Measurements from ENCODE around the gene ZNF672.

The ZNF672 gene

DNA sequence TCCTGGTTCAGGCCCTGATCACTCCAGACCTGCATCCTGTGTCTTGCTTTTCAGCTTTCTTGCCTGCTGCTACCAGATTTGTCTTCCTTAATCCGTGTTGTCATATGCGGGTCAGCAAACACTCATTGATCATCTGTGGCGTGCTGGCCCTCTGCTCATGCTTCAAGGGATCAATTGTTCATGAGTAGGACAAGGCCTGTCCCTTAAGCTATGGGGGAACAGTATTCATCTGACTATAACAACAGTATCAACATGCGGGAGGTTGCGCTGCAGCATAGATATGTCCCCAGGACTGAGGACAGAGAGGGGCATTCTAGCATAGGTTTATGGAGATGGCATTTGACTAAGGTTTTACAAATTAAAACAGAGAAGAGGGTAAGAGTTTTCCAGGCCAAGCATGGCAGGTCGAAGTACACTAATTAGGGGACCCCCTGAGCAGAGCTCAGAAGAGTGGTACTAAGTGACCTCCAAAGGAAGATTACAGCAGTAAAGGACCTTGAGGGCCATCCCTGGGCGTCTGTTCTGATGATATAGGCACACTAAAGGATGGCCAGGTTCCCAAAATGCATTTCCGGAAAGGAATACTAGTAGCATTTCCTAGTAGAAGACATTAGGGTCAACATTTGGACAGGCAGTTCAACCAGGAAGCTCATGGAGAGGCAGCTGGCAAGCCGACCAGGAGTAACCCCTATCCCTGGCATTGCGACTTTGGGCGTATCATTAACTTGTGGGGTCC is 811 bp upstream of the ZNF672 start:
- no peak for DNase-seq

DNA sequence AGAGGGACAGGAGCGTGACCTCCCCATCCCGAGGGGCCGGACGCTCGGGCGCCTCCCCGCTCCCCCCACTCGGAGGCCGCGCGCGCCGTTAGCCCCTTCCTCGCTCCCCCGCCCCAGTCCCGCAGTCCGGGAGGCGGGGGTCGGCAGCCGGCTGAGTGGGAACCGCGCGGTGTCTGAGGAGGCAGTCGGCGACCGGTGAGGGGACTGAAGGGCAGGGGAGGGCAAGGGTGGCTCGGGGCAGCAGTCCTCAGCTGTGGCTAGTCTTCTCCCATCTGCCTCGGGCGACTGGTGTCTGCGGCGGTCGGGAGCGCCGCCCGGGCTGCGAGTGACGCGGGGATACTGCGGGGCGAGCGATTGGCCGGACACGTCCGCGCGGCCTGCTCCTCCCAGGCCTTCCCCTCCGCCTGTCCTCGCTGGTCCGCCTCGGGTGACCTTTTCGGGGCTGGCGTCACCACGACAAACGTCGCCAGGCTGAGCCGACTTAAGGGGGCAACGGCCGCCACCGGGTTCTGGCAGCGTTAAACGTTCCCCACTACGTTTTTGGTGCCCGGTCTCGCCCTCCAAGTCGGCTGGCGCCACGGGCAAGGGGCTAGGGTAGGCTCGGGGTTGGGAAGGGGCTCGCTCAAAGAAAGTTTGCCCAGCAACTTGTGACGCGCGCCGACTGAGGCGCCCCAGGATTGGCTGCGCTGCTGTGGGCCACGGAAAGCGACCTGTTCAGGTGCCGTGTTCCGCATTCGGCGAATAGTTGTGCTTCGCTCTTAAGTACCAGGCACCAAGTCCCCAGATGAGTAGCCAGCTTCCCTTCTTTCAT is 538 bp downstream of the ZNF672 start:
- peak; percentile 89 for DNase-seq

DNA sequence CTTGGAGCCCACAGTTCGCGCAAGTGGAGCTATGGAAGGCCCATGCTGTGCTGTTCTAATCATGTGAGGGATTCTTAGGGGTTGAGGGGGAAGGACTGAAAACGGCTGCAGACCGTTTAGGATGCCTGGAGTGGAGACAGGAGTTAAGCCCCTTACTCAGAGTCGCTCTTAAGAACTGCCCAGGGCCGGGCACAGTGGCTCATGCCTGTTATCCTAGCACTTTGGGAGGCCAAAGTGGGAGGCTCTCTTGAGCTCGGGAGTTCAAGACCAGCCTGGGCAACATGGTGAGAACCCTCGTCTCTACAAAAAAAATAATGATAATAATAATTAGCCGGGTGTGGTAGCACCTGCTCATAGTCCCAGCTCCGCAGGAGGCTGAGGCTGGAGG is 1.1 kb downstream of the ZNF672 start:
- DNase-seq = no peak

DNA sequence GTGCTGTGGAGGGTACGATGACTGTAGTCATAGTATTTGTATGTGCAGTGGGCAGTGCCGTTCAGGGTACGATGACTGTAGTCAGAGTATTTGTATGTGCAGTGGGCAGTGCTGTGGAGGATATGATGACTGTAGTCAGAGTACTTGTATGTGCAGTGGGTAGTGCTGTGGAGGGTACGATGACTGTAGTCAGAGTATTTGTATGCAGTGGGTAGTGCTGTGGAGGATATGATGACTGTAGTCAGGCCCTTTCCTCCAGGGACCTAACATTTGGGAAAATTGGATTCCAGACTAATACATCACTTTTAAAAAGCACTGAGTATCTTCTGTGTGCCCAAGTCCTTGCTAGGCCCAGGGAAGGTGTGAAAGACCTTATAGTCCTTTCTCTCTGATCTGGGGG is 2.9 kb downstream of the ZNF672 start:
- no peak for DNase-seq

DNA sequence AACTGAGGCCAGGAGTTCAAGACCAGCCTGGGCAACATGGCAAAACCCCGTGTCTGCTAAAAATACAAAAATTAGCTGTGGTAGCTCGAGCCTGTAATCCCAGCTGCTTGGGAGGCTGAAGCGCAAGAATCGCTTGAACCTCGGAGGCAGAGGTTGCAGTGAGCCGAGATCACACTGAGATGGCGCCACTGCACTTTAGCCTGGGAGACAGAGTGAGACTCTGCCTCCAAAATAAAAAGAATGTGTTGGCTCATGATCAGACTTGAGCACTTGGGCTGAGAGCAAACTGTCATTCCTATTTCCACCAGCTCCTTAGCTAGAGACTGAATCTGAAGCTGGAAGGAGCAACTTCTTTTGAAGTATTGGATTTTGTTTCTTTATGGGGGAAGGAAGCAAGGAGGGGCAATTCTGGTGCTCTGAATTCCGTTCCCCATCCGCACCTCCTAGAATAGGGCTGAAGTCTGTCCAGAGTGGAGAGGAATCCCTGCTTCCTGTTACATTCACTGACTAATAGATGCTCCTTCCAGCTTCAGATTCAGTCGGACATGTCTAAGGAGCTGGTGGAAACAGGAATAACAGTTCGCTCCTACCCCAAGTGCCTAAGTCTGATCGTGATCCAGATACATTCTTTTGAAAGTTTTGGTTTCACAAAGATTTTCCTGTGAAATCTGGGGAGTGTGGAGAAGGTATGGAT is 3.8 kb downstream of the ZNF672 start:
- no peak for DNase-seq

DNA sequence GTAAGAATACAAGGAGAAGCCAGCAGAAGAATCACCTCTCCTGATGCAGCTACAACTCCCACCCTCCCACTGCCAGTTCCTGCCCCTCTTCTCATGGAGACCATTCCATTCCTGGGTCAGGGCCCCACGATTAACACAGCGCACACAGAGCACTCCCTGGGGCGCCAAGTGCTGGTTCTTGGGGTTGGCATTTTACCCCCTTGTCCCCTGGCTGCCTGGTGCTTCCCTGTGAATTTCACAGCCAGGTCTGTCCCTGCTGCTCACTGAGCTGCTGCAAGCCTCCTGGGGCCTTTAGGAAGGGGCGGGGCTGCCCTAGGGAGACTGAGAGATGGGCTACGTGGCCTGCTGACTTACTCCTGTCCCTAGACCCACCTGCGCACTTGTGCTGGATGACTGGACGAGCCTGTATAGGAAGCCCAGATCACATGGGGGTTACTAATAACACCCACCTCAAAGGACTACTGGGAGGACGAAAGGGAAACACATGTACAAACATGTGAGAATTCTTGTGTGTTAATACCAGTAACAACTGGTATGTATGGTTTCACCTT is 4.8 kb downstream of the ZNF672 start:
- no peak for DNase-seq

DNA sequence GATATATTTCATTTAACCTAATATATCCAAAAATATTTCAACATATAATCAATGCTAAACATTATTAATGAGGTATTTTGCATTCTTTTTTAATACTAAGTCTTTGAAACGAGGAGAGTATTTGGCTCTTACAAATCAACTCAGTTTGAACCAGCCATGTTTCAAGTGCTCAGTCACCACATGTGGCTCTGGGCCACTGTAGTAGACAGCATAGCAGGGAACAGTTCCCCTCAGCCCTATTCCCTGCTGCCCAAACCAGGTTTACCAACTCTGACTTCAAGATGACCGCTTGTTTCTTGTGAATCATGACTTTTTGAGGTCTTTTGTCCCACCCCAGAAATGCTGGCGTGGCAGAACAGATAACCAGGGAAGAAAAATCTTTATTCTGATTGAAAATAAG is 5.7 kb downstream of the ZNF672 start:
- no peak for DNase-seq

DNA sequence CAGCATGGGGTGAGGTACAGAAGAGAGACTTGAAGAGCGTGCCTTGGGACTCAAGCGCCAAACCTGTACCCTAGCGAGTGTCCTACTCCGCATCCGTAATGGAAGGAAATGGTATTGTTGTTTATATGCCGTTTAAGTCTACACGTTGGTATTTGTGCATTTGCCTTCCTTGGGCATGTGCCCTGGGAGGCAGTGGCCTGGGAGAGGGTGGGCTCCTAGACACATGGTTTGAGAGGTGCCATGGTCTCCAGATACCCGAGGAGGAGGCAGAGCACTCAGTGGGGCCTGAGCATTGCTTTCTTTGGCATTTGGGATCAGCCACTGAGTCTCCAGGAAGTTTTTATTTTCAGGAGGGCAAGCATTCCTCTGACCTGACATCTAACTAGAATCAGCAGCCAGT is 6.5 kb downstream of the ZNF672 start:
- DNase-seq = no peak

DNA sequence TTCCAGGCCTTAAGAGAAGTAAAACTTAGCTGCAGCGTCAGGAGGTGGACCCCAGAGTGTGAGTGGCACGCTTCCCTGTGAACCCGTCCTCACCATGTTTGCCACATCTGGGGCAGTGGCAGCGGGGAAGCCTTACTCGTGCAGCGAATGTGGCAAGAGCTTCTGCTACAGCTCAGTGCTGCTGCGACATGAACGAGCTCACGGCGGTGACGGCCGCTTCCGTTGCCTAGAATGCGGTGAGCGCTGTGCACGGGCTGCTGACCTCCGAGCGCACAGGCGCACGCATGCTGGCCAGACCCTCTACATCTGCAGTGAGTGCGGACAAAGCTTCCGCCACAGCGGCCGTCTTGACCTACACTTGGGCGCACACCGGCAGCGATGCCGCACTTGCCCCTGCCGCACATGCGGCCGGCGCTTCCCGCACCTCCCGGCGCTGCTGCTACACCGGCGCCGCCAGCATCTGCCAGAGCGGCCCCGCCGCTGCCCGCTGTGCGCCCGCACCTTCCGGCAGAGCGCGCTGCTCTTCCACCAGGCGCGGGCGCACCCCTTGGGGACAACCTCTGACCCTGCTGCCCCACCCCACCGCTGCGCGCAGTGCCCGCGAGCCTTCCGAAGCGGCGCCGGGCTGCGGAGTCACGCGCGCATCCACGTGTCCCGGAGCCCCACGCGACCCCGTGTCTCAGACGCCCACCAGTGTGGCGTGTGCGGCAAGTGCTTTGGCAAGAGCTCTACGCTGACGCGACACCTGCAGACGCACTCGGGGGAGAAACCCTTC is 9.3 kb downstream of the ZNF672 start:
- DNase-seq = no peak

DNA sequence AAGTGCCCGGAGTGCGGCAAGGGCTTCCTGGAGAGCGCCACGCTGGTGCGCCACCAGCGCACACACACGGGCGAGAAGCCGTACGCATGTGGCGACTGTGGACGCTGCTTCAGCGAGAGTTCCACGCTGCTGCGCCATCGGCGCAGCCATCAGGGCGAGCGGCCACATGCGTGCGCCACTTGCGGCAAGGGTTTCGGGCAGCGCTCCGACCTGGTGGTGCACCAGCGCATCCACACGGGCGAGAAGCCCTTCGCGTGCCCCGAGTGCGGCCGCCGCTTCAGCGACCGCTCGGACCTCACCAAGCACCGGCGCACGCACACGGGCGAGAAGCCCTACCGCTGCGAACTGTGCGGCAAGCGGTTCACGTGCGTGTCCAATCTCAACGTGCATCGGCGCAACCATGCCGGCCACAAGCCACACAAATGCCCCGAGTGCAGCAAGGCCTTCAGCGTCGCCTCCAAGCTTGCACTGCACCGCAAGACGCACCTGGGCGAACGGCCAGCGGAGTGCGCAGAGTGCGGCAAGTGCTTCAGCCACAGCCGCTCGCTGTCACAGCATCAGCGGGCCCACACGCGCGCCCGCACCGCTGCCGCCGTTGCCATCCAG is 10.0 kb downstream of the ZNF672 start:
- DNase-seq = no peak

DNA sequence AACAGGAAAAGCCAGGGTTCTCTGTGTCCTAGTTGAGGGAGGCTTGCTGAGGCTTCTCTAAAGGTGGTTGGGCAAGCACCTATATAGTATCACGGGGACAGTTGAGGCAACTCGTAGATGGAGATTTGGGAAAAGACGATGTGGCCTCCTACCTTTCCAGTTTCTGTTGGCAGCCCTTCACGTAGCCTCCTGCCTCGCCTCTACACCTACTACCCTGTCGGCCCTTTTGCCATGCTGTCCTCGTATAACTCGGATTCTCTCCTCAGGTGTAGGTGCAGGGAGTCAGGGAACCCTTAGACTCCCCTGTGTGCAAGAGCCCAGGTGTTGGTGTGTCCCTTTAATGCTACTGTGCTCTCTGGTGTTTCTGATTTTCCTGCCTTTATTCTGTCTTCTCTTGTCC is 10.6 kb downstream of the ZNF672 start:
- DNase-seq = no peak

DNA sequence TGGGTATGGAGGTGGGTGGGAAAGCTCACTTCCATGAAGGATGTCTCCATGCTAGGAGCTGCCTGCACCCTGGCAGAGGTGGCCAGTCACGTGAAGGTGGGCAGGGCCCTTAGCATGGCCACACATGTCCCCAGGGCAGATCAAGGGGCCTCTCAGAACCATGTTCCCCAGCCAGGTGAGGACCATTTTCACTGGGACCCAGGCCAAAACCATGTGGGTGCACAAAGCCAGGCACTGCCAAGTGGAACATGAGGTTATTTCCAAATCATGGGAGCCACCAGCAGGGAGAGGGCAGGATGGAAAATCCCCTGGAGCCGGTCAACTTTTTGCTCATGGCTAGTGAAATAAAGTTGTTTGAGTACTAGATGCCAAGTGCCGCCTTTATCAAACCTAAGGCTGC is 11.1 kb downstream of the ZNF672 start:
- DNase-seq = no peak

DNA sequence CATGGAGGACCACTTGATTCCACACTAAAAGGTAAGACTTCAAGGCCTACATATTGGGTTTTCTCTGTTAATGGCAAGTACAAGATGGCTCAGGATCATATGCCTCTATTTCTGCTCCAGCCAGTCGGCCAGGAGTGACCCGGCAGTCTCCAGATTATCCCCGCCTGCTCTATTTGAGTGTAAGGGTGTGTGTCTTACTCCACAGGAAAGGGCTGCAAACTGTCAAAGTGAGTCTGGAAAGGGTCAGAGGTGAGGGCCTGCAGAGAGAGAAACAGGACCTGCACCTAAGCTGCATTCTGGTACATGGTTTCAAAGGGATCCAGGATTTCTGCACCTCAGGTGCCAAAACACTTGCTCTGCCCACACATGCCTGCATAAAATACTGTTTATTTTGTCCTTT is 11.6 kb downstream of the ZNF672 start:
- no peak for DNase-seq

DNA sequence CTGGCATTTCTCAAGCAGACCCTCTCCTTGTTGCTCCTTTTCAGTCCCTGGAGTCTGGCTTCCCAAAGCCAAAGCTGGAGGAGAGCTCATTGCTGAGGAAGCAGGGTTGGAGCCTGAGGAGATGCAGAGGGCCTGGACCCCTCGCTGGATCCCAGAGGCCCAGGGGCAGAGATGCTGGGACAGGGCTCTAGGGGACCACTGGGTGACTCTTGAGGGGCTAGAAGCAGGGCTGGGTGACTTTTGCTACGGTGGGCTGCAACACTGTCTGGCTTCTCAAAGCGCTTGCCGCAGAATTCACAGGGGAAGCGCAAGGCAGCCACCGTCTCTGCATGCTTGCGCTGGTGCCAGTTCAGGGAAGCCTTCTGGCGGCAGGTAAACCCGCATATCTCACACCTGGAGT is 12.1 kb downstream of the ZNF672 start:
- no peak for DNase-seq

DNA sequence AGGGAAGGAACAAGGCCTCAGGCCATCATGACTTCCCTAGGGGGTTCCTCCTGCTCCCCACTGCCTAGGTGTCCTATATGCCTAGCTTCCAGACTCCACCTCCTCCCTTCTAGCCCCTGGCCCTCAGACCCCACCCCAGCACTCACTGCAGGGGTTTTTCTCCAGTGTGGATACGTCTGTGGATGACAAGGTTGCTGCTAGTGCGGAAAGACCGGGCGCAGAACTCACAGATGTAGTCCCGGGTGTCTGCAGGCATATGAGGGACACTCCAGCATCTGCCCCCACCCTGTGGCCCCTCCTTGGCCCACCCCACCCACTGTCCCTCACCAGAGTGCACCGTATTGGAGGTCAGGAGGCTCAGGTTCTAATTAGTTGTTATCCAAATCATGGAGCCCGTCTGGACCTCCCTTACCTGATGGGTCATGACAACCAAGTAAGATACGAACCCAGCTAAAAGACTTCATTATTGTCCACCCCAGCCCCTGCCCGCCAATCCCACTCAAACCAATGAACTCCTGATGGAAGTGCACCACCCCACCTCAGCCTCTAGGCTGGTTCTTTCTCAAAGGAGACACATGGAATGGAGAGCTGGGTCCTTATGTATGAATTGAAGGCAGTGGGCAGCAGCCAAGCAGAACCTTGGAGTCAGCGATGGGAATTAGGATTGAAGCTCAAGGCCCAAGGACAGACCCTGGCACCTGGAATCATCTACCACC is 12.7 kb downstream of the ZNF672 start:
- DNase-seq = no peak

DNA sequence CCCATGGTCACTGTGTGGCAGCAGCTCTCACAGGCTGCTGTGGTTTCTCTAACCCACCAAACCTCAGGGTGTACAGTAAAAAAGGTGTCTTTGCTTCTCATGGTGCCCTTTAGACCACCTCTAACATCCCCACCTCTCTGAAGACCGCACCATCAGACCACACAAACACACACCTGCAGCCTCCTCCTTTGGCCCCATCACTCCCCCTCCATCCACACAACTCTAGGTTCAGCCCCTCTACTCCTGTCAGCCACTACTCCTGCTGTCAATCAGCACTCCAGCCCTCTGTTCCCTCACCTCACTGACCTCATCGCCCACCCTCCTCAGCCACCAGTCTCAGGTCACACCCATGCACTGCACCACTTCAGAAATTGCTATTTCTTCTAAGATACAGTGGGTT is 13.4 kb downstream of the ZNF672 start:
- no peak for DNase-seq

DNA sequence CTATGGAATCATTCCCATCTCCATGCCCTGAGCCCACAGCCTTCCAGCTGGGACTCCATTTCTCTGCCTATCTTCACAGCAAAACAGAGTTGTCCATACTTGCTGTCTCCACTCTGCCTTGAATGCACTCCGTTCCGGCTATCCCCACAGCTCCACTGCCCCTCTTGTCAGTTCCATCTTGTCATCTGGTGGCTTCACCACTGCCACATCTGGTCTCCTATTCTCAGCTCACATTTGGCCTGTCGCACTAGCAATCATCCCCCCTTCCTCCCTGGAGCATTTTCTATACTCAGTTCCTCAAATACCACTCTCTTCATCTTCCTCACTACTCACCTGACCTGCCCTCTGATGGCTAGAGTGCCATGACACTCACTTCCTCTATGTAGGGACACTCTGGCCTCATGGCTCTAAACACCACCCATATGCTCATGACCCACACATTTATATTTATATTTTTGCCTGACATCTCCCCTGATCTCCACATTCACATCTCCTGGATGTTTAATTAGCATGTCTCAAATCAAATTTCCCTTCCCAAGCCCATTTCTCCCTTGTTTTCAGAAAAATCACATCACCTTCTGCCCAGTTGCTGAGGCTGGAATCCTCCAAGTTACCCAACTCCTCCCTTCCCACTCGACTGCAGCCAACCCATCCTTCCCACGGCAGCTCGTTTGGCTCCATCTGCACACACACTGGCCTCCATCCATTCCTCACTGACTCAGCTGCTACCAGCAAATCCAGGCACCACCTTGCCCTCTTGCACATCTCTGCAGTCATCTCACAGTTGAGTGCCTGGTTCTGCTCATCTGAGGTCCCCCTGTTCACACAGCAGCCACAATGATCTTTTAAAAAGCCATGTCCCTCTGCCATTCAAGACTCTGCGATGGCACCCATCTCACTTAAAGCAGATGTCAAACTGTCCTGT is 14.7 kb downstream of the ZNF672 start:
- no peak for DNase-seq

DNA sequence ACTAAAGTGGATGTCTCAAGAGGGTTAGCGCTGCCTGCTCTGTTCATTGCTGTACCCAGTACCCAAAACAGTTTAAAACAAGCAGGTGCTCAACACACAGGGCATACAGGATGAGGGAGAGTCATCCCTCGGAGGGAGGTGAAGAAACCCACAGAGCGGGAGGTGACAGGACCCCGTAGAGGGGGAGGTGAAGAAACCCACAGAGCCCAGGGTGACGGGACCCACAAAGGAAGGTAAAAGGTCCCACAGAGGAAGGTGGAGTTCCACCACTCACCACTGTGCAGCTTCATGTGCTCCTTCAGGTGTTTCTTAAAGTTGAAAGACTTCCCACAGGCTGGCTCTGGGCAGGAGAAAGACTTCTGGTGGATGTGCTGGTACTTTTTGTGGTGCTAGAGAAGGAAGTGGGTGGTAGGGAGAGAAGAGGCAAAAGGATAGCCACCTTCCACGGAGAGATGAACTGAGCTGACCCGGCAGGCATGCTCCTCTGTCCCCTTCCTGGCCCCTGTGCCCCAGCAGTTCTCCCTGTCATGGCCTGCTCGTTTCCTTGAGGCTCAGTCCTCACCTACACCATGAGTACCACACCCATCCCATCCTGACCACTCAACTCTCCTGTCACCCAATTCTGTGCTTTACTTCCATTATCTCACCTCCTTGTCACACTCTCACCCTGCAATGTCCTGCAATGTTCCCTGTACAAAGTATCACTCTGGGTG is 15.8 kb downstream of the ZNF672 start:
- DNase-seq = no peak

DNA sequence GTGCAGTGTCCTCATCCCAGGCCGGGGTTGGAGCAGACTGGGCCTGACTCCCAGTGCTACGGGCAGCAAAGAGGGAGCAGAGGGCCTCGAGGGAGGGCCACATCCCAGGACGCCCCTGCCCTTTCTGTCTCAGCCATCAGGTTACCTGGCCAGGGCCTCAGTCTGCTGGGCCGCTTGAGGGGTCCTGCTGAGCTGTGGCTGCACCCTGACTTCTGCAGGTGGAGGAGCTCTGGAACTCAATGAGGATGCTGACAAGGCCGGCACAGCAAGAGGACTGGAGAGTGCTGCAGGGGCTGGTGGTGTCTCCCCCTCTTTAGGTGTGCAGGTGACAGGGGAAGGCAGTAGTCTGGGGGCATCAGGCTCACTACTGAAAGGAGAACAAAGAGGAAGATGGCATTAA is 17.6 kb downstream of the ZNF672 start:
- no peak for DNase-seq

DNA sequence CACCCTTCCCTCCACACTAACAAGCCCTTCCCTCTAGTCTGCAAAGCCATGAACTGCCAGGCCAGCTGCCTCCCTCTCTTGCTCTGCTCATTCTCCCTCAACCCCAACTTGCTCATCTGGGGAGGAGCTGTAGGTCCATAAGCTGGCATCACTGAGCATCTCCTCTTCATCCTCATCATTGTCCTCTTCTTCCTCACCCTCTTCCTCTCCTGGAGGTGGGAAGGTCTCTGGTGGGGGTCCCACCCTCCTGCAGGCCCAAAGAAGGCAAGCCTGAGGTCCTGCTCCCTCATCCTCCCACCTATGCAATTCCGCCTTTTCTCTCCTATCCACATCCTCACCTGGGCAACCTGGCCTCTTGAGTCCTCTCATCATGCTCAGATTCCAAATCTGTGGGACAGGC is 18.2 kb downstream of the ZNF672 start:
- DNase-seq = no peak

Measured in NCI-H1092 (cell line).